Glutamatergic neuron (in vitro differentiated cells): Measurements from ENCODE around the gene TM2D3. TPM values are rescaled to one million over a fixed set of nuclear protein-coding genes. Genes with fewer than 3 reads are reported as not detected.

Experiments used
- DNase-seq: peaks from one replicate; pipeline ENCODE4 v3.0.0; 2022
- H3K27ac Mint-ChIP-seq: one replicate; pipeline ENCODE4 v1.8.0; 2020; ENCODE audit warnings: mild to moderate bottlenecking, mixed read lengths, inconsistent platforms; ENCODE audit not compliant: unreplicated experiment
- H3K27me3 Mint-ChIP-seq: one replicate; pipeline ENCODE4 v1.8.0; 2020; ENCODE audit warnings: mild to moderate bottlenecking, moderate library complexity, mixed read lengths, inconsistent platforms; ENCODE audit not compliant: unreplicated experiment
- H3K36me3 Mint-ChIP-seq: one replicate; pipeline ENCODE4 v1.8.0; 2020; ENCODE audit warnings: mild to moderate bottlenecking, mixed read lengths, inconsistent platforms; ENCODE audit not compliant: unreplicated experiment
- H3K4me1 Mint-ChIP-seq: one replicate; pipeline ENCODE4 v1.8.0; 2020; ENCODE audit warnings: mild to moderate bottlenecking, low read depth, mixed read lengths, inconsistent platforms; ENCODE audit not compliant: unreplicated experiment
- H3K4me3 Mint-ChIP-seq: one replicate; pipeline ENCODE4 v1.8.0; 2020; ENCODE audit warnings: mild to moderate bottlenecking, mixed read lengths, inconsistent platforms; ENCODE audit not compliant: unreplicated experiment
- H3K9me3 Mint-ChIP-seq: one replicate; pipeline ENCODE4 v1.8.0; 2020; ENCODE audit warnings: mild to moderate bottlenecking, moderate library complexity, mixed read lengths, inconsistent platforms; ENCODE audit not compliant: unreplicated experiment
- long read RNA-seq: library from polyadenylated mRNA; unstranded; transcript quantifications from one replicate; pipeline ENCODE4 v2.0.0, GENCODE V29; 2020; ENCODE audit not compliant: unreplicated experiment
- total RNA-seq: library from RNA; stranded (reverse); fragmentation: NEBNext Ultra II Directional; extraction: Animal tissue kit (Norgen Biotek cat#: 25700); gene quantifications from one replicate; pipeline ENCODE4 v1.2.1, GENCODE V29; 2021; ENCODE audit not compliant: unreplicated experiment
- TF ChIP-seq, protein P1 (sequence below): fragments of 200-600 bp; sonication (generic); IDR thresholded peaks from one replicate; pipeline ENCODE4 v1.5.0; 2021; ENCODE audit not compliant: partially characterized antibody, unreplicated experiment

The TM2D3 gene, protein sequence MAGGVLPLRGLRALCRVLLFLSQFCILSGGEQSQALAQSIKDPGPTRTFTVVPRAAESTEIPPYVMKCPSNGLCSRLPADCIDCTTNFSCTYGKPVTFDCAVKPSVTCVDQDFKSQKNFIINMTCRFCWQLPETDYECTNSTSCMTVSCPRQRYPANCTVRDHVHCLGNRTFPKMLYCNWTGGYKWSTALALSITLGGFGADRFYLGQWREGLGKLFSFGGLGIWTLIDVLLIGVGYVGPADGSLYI
- total RNA-seq, result 58.6 TPM
- long read RNA-seq, transcript TM2D3-201 (6 exons, 1,381 nt), result major isoform, 21 of 46 reads
- long read RNA-seq, transcript TM2D3-215 (4 exons, 1,734 nt), result minor isoform, 5 of 46 reads
- long read RNA-seq, transcript TM2D3-202 (5 exons, 1,329 nt), result minor isoform, 14 of 46 reads
- long read RNA-seq, partial matches to known transcripts, result 0 of 46 reads
- long read RNA-seq, other reads (novel, unspliced or antisense), result 4 of 46 reads

DNA sequence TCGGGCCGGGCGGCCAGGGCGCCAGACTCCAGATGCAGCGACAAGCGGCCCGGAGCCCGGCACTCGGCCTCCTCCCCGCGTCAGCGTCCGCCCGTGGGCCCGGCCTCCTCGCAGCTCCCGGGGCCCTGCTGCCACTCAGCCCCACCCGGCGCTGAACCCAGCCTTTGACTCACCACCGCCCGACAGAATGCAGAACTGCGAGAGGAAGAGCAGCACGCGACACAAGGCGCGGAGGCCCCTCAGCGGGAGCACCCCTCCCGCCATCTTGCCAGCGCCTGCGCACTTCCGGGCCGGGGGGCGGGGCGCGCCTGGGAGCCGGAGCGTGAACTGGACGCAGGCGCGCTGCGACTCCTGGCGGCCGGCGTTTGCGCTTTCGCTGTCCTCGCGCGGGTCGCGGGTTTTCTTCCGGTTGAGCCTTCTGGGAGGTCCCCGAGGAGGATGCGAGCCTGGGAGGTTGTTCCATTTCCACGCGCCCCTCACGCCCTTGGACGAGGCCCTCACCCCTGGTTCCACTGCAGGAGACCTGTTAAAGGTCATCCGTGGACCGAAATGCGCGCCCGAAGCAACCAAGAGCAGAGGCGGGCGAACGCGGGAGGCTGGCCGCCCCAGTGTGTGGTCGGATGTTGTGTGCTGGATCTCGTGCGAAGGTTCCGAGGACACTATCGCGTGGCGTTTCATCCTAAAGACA lies at the start of gene TM2D3:
Gene TM2D3 (minus strand): TSS at position 284 of the 688 bp plus-strand sequence. CDS start 20 bp downstream, at position 264.
- Mint-ChIP-seq H3K4me1 (peaks cover 16% of the 10 kb centered on the region), H3K27me3 (peaks cover 2% of the 10 kb centered on the region), H3K36me3 (no peaks in the 10 kb centered on the region), H3K9me3 (peaks cover 6% of the 10 kb centered on the region), H3K4me3 (peak within 1 kb of the TSS; percentile 100), H3K27ac (peak within 1 kb of the TSS; percentile 99)
- TF ChIP-seq, protein P1, sequence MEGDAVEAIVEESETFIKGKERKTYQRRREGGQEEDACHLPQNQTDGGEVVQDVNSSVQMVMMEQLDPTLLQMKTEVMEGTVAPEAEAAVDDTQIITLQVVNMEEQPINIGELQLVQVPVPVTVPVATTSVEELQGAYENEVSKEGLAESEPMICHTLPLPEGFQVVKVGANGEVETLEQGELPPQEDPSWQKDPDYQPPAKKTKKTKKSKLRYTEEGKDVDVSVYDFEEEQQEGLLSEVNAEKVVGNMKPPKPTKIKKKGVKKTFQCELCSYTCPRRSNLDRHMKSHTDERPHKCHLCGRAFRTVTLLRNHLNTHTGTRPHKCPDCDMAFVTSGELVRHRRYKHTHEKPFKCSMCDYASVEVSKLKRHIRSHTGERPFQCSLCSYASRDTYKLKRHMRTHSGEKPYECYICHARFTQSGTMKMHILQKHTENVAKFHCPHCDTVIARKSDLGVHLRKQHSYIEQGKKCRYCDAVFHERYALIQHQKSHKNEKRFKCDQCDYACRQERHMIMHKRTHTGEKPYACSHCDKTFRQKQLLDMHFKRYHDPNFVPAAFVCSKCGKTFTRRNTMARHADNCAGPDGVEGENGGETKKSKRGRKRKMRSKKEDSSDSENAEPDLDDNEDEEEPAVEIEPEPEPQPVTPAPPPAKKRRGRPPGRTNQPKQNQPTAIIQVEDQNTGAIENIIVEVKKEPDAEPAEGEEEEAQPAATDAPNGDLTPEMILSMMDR, result peak; percentile 88
- DNase-seq, result peak; percentile 98

DNA sequence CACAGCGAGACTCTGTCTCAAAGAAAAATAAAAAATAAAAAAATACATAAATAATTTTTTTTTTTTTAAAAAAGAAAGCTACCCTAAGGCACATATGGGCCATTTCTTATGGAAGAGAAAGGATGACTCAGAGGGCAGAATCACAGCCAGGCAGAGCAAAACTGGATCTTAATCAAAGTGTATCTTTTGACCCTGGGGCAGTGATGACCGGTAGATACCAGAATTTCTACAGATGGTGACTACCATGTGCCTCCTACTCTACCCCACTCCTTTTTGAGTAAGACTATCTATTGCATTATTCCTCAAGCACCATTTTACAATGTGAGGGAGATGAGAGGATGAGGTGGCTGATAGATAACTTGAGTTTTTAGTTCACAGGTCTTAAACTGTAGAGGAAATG lies 46.1 kb upstream of the TM2D3 start:
- no peak for DNase-seq
- H3K27ac Mint-ChIP-seq, result no peak overlapping the region
- TF ChIP-seq, protein P1, result no peak
- H3K36me3 Mint-ChIP-seq, result peaks cover 4% of the 10 kb centered on the region
- peaks cover 1% of the 10 kb centered on the region for H3K27me3 Mint-ChIP-seq
- no peaks in the 10 kb centered on the region for H3K4me1 Mint-ChIP-seq
- H3K9me3 Mint-ChIP-seq, result peaks cover under 1% of the 10 kb centered on the region
- no peak overlapping the region for H3K4me3 Mint-ChIP-seq

DNA sequence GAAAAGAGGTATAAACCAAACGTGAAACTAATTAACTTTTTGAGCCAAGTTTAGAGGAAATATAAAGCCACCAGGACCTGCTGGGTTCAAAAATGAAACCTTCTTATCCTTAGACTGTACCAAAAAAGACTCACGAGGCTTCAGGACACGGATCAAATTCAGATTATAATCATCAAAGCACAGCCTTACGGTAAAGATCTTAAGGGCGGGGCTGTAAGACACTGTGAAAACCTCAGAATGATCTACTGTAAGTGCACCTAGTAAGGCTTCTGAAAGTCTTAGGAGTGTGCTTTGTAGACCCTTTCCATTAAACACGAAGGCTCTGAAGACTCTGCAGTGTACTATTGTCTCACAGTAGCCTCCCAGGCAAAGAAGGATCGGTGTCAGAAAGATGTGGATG lies 45.3 kb upstream of the TM2D3 start:
- DNase-seq, result no peak
- no peak overlapping the region for H3K4me3 Mint-ChIP-seq
- no peaks in the 10 kb centered on the region for H3K4me1 Mint-ChIP-seq
- peaks cover 1% of the 10 kb centered on the region for H3K27me3 Mint-ChIP-seq
- peaks cover 1% of the 10 kb centered on the region for H3K9me3 Mint-ChIP-seq
- TF ChIP-seq, protein P1, result no peak
- peaks cover 4% of the 10 kb centered on the region for H3K36me3 Mint-ChIP-seq
- H3K27ac Mint-ChIP-seq, result no peak overlapping the region

DNA sequence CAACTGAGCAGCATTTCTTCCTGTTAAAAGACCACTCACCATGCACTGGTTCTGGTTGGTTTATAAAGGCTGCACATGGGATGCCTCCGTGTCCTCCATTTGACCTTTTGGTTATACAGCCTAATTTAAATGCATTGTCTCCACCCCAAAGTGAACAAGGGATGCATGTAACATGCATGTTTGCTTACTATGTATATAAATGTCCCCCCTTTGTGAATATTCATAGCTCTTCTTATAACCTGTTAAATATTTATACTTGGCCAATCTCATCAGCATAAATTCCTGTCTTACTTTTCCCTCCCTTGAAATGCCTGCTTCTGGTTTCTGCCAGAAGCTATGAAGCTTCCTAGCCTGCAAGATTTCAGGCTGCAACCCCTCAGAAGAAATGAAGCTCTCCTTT lies 44.6 kb upstream of the TM2D3 start:
- DNase-seq, result no peak
- no peaks in the 10 kb centered on the region for H3K4me1 Mint-ChIP-seq
- H3K27me3 Mint-ChIP-seq, result peaks cover 1% of the 10 kb centered on the region
- peaks cover 4% of the 10 kb centered on the region for H3K36me3 Mint-ChIP-seq
- peaks cover 1% of the 10 kb centered on the region for H3K9me3 Mint-ChIP-seq
- no peak overlapping the region for H3K27ac Mint-ChIP-seq
- H3K4me3 Mint-ChIP-seq, result no peak overlapping the region
- TF ChIP-seq, protein P1, result no peak
